ENCODE results near the gene TBC1D1. TPM values are rescaled to one million over a fixed set of nuclear protein-coding genes. Genes with fewer than 3 reads are reported as not detected.

The TBC1D1 gene
- total and polyA plus RNA-seq, 8 donors, result 16.2 to 41.0 (median 24.6) TPM

GRCh38 chr4:38140643-38141203 is 249.8 kb downstream of the TBC1D1 start:
- no peak for FAIRE-seq
- no peaks in the 10 kb centered on the region for H3K27me3 ChIP-seq
- intact Hi-C loops (cut with DNase I), result loop anchor here in 1 of 3 donors (10.0 kb wide), 1 partner anchor 66 kb away; no protein-coding TSS in a partner anchor

GRCh38 chr4:38141808-38142500 is 251.1 kb downstream of the TBC1D1 start:
- ATAC-seq, result peak in 1 of 4 donors; percentile 22
- intact Hi-C loops (cut with DNase I), result loop anchor here in 1 of 3 donors (10.0 kb wide), 1 partner anchor 67 kb away; no protein-coding TSS in a partner anchor

More at GRCh38 chr4:38140643-38141203, 249.8 kb downstream of the TBC1D1 start:
- no peak for DNase-seq
- Histone ChIP-seq H3K4me1 (peaks cover 9 to 19% (median 15%) of the 10 kb centered on the region in 3 donors), H3K27ac (peak overlapping the region in 1 of 4 donors; percentile 17), H3K9me3 (no peaks in the 10 kb centered on the region), H3K4me3 (no peak overlapping the region), H3K36me3 (no peaks in the 10 kb centered on the region)
- ATAC-seq, result peak in 1 of 4 donors; percentile 24
- WGBS, 2 donors, result 17 to 29% methylated on average over 1 of the region's 1 CpG
- no peak for TF ChIP-seq CTCF (IDR thresholded peaks at IDR 0.05)

GRCh38 chr4:38144031-38144430 is 253.1 kb downstream of the TBC1D1 start:
- H3K36me3 ChIP-seq, result no peaks in the 10 kb centered on the region
- H3K9me3 ChIP-seq, result no peaks in the 10 kb centered on the region
- DNase-seq (no peak), ATAC-seq (no peak), FAIRE-seq (no peak)
- intact Hi-C loops (cut with DNase I), result loop anchor here in 1 of 3 donors (10.0 kb wide), 1 partner anchor 69 kb away; no protein-coding TSS in a partner anchor
- H3K4me1 ChIP-seq, result peaks cover 19 to 30% (median 27%) of the 10 kb centered on the region in 3 donors
- no peaks in the 10 kb centered on the region for H3K27me3 ChIP-seq
- H3K4me3 ChIP-seq, result no peak overlapping the region
- TF ChIP-seq CTCF (IDR thresholded peaks at IDR 0.05), result no peak
- 85 to 90% methylated on average over 1 of the region's 1 CpG for WGBS, 2 donors
- H3K27ac ChIP-seq, result no peak overlapping the region

More at GRCh38 chr4:38141808-38142500, 251.1 kb downstream of the TBC1D1 start:
- TF ChIP-seq CTCF (IDR thresholded peaks at IDR 0.05), result no peak
- FAIRE-seq, result no peak
- no peak for DNase-seq
- H3K27ac ChIP-seq, result no peak overlapping the region
- no peaks in the 10 kb centered on the region for H3K27me3 ChIP-seq
- H3K4me1 ChIP-seq, result peaks cover 18 to 30% (median 27%) of the 10 kb centered on the region in 3 donors
- no peak overlapping the region for H3K4me3 ChIP-seq
- WGBS, 2 donors, result 90 to 93% methylated on average over 8 of the region's 8 CpGs
- no peaks in the 10 kb centered on the region for H3K9me3 ChIP-seq
- H3K36me3 ChIP-seq, result no peaks in the 10 kb centered on the region

GRCh38 chr4:38145033-38145678 is 254.3 kb downstream of the TBC1D1 start:
- DNase-seq, result no peak
- peak in 2 of 4 donors; percentile 7 to 8 for ATAC-seq
- WGBS, 2 donors, result 76 to 79% methylated on average over 4 of the region's 4 CpGs
- intact Hi-C loops (cut with DNase I), result loop anchor here in 1 of 3 donors (10.0 kb wide), 1 partner anchor 70 kb away; no protein-coding TSS in a partner anchor
- Histone ChIP-seq H3K4me1 (peaks cover 19 to 30% (median 27%) of the 10 kb centered on the region in 3 donors), H3K36me3 (no peaks in the 10 kb centered on the region), H3K27ac (peak overlapping the region in 3 of 4 donors; percentile 6 to 77 (median 64)), H3K9me3 (no peaks in the 10 kb centered on the region), H3K4me3 (no peak overlapping the region), H3K27me3 (no peaks in the 10 kb centered on the region)
- TF ChIP-seq CTCF (IDR thresholded peaks at IDR 0.05), result no peak
- FAIRE-seq, result no peak

All from pancreas (tissue), 10 donors.